ENCODE results near the gene PSMB1.

DNA sequence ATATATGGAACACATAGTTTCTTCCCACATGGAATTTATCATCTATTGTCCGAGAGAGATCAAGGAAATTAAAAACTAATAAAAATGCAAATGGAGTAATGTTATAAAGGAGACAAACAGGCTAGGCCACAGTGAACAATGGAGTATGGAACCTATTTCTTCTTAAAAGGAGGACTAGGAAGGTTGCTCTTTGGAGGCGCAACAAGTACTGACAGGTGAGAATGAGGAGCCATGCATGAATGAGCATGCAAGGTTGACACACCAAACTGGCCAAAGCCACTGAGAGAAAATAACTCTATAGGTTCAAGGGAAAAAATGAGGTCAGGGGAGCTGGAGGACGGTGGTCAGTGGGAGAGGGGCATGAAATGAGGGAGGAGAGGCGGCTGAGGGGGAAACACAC, 40.9 kb downstream of the PSMB1 start:
- TF ChIP-seq CTCF (IDR thresholded peaks at IDR 0.05 in 4 of 5, conservative IDR thresholded peaks at IDR 0.05 in 1 of 5): no peak
- no peak for TF ChIP-seq POLR2A (IDR thresholded peaks at IDR 0.05)
